Embryonic facial prominence (tissue), 1 donor: ENCODE results near the gene RAB36.

Source experiments
- DNase-seq: peaks from one replicate; pipeline ENCODE4 v3.0.0-alpha.2; 2016; ENCODE audit errors: extremely low spot score

RAB36 gene

DNA sequence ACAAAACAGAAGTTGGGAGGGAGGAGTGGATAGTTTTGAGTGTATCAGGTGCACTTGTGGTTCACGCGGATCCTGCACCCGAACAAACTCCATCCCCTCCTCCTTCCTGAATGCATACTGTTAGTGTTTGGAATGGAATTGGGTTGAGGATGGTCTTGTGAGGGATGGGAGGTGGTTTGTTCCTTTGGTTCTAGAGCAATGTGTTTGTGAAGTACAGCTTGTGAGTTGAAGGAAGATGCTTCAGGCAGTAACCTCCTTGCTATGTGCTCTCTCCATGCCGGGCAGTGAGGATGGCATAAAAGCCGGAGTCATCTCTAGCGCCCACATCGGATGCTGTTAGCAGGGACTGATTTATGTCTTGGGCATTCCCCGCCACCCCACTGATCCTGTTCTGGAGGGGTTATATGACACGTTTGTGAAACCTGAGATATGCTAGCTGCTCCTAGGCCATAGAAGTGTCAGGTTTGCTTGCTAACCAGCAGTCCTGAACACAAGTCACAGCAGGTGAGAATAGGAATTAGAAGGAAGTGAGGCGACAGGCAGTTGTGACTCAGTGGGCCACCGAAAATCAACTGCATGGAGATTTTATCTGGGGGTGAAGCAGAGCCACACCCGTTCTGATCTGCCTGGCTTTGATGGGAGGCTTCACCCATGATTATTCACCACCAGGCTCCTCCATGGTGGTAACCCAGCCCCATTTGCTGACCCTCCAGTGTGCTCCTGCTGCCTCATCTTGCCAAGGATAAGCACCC lies 37.2 kb downstream of the RAB36 start:
- no peak for DNase-seq

DNA sequence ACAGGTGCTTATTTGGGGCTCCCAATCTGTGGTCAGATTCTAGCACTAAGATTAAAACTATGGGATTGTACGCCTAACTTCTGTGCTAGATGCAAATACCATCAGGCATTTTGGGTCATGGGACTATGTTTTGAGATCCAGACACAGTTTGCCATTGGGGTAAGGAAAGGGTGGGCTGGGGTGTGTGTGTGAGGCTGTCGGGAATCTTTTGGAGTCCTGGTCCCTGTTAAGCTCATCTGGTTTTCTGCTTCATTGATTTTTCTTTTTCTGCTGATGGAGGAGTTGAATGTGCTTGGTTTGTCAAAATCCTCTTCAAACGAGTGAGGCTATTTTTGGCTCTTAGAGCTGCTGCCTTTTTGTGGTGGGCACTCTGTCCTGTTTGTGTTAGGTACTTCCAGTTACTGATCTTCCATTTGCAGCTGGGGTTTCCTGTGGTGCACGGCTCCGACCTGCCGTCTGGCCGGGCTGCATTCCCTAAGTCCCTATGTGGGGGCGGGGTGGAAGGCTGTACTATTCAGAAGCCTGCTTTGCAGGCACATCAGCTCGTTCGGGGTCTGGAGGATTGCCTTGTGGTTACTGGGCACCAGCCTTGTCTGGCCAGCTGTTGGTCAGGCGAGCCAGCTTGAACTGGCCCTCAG lies 37.9 kb downstream of the RAB36 start:
- no peak for DNase-seq

DNA sequence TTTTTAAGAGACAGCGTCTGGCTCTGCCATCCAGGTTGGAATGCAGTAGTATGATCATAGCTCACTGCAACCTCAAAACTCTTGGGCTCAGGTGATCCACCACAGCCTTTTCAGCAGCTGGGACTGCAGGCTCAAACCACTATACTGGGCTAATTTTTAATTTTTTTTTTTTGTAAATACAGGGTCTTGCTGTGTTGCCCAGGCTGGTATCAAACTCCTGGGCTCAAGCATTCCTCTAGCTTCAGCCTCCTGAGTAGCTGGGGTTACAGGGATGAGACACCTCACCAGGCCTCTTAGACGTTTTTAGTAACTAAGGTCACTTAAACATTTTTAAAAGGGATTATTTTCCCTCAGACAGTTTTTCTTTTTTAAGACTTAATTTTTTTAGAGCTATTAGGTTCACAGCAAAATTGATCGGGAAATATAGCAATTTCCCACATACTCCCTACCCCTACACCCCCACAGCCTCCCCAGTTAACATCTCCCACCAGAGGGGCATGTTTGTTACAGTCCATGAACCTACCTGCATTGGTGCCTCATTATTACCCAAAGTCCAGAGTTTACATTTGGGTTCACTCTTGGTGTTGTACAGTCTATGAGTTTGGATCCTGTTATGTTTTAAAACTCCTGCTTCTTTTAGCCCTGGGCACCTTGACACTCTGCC lies 39.0 kb downstream of the RAB36 start:
- DNase-seq, result no peak

DNA sequence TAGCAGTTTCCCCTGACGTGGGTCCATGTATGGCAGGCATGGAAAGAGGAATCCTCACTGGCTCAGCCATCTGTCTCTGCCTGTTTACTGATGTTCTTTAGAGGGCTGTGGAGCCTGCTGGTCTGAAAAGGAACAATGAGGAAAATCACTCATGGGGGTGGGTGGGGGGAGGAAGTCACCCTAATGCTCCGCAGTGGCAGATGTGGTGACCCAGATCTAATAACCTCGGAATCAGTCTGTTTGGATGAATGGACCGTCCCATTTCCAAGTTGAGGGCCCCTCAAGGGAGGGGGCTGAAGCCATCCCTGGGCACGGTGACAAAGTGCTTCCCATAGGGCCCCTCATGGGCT lies 39.5 kb downstream of the RAB36 start:
- no peak for DNase-seq

DNA sequence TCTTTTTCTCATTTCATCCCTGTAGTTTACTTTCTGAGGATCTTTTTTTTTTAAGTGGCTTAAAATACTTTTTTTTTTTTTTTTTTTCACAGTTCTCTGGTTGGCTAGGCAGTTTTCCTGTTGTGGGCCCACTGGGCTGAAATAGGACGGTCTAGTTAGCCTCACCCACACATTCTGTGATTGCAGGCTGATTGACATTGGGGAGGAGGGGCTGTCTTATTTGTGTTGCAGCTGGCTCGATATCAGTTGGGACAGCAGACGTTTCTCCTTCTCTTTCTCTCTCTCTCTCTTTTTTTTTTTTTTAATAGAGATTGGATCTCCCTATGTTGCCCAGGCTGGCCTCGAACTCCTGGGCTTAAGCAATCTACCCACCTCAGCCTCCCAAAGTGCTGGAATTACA lies 41.9 kb downstream of the RAB36 start:
- no peak for DNase-seq

DNA sequence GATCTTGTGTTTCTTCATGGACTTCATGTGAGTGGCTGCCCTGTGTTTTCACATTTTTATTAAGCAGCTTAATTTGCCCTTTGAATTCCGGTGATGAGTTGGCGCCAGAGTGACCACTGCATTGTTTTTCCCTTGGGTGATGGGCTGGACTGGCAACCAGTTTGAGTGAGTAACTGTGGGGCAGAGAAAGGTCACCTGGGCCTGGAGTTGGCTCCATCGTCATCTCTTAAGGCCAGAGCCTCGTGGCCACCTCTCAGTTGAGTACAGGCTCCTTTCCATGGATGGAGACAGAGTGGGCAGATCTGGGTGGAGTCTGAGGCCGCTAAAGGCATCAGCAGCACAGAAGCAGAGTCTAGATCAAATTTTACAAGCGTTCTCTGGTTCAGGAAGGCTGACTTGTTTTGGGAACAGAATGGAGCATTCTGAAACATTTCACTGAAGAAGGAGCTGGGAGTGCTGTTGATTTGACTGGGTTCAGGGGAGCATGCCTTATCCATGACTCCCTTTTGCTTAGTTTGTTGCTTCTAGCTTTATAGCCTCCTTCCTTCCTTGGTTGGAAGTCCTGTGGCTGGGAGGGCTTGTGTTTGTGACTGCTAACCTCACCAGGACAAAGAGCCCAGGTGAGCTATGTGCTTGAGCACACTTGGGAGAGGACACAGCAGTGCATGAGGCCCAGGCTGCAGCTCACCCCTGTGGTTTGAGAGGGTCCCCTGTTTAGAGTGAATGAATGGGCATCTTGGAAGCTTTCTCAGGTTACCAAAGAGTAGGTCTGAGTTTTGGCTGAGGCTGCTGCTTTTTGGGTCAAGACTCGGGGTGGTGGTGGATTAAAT lies 42.8 kb downstream of the RAB36 start:
- DNase-seq, result no peak

DNA sequence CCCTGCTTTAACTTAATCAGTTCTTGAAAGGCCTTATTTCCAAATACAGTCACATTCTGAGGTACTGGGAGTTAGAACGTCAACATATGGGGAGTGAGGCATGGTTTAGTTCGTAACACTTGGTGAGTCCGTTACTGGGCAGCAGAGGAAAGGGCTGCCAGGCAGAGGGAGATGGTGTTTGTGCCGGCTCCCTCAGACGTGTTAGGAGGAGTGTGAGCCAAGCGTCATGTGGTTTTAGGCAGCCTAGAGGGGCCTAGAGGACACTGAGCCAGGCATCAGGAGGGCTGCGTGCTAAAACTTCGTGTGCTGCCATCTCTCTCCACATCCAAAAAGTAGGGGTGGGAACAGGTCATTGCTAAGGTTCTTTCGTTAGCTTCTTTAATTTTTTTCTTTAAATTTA lies 45.2 kb downstream of the RAB36 start:
- no peak for DNase-seq

DNA sequence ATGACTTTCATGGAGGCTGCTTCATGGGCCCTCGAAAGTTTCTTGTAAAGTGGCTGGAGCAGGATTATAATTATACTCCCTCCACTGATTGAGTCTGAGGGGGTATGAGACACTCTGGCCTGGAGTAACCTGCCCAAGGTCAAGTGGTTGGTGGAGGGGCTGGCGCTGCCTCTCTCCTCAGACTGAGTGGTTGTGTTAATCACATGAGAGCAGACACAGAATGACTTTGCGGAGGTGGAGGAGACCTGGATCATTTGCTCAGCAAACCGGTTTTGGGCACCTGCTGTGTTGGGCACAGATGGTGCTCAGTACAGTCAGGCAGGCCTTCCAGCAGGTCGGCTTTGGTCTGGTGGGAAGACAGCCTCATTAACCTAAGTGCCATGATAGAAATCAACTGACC lies 46.9 kb downstream of the RAB36 start:
- no peak for DNase-seq

DNA sequence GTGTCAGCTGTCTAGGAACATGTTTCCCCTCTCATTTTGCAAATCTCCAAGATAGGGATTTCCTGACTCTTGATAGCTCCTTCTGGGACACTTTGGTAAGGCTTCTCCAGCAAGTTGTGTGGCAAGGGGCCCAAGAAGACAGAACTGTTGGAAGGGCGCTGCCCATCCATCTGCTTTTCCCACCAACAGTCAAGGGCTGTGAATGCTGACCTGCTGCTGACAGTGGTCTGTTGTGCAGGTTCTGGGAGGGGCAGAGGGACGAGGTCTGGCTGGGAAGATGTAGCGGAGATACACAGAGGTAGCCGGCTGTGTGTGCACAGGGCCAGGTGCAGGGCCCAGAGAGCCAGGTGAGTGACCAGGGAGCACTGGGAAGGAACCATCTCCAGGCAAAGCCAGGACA lies 47.3 kb downstream of the RAB36 start:
- DNase-seq, result no peak

DNA sequence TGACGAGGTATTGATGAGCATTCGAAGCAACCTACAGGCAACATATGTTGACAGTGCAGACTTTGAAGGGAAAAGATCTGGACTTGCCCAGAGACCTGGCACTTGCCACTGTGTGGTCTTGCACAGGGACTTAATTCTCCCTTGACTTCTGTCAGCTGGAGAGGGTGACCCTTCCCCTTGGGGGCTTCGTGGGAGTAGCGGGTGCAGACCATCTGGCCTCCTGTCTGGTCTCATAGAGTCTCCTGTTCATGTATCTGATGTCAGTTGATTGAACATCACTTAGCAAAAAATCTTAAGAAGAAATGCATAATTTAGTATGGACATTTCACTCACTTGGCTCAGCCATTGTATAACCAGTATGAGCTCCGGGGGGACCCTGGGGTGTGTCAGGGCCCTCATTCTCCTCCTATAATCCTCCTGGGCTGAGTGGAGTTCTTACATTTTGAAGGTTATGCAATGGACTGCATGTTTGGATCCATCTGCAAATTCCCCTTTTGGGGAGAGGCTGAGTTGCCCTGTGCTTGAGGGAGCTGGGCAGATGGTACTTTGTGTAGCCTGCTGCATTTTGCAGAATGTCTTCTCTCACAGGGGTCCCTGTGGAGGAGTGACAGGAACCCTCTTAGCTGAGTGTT lies 48.0 kb downstream of the RAB36 start:
- no peak for DNase-seq

DNA sequence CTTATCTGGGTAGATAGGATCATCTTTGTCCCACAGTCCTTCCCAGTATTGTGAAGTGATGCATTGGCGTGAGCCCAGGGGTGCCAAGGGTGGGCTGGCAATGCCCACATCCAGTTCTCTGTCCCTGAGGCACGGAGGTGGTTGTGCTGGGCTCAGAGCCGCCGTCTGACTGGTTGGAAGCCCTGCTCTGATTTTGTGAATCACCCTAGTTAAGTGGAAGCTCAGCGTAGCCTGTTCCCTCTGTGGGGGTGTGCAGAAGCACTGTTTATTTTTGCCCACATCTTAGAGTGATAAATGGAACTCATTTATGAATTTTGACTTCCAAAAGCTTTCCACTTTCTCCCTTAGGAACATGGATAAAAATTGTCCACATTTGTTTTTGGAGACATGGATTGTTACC lies 48.6 kb downstream of the RAB36 start:
- no peak for DNase-seq

DNA sequence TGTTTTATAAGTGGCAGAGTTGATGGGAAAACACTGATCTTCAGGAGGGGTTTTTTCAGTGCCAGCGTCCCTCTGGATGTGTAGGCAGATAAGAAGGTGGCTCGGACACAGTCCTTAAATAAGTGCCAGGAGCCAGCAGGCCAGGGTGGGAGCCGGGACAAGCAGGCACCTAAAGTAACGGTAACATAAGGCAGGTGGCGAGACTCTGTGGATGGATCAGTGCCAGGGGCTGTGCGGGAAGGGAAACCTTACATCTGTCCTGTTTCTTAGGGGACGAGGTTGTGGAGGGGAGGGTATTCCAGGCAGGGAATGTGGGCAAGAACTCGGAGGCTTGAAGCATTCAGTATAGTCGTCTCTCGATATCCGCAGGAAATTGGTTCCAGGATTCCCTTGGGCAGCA lies 50.9 kb downstream of the RAB36 start:
- no peak for DNase-seq

DNA sequence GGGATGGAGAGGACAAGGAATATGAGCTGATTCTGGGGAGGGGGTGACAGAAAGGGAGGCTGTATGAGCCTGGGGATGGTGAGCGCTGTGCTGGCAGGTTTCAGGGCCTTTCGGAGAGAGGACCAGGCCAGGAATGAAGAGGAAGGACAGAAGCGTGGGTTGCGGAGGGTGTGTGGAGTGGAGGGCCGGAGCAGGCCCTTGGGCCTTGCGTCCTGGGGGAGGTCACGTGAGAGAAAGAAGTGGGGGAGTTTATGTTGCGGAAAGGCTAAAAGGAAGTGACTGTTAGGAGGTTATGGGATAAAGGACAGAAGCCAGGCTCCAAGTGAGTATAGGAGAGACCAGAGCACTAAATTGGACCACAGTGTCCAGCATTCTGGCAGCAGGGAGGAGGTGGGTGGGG lies 52.6 kb downstream of the RAB36 start:
- no peak for DNase-seq

DNA sequence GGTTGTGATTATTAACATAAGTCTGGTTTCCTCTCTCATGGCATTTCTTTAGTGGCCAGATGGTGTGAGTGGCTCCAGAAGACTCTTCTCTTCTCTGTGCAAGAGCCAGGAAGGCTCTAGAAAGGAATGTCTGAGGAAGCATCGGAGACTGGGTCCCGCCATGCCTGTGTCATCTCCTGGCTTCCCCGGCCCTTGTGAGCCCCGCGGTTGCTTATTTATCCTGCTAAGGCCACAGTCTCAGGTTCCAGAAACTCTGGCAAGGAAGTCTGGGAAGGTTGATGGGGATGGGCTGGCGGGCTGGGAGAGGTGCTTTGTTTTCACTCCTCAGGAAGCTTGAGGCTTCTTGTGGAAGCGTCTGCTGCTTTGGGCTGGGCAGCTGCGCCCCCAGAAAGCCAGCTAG lies 53.9 kb downstream of the RAB36 start:
- DNase-seq, result no peak

DNA sequence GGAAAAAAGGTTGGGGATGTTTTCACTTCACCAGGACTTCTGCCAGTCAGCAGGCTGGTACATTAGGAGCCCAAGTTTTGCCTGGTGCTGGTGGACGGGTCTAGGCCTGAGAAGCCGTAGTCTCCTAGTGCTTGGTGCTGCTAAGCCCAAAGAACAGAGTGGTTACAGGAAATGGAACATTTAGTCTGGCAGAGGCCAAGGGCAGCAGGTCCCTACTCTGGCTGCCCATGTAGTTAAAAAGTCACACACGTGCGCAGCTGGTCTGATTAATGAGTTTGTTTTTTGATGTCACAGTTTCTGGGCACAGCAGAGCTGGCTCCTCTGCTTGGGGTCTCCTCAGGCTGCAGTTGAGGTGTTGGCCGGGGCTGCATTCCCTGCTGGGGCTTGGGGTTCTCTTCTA lies 55.6 kb downstream of the RAB36 start:
- DNase-seq, result no peak

DNA sequence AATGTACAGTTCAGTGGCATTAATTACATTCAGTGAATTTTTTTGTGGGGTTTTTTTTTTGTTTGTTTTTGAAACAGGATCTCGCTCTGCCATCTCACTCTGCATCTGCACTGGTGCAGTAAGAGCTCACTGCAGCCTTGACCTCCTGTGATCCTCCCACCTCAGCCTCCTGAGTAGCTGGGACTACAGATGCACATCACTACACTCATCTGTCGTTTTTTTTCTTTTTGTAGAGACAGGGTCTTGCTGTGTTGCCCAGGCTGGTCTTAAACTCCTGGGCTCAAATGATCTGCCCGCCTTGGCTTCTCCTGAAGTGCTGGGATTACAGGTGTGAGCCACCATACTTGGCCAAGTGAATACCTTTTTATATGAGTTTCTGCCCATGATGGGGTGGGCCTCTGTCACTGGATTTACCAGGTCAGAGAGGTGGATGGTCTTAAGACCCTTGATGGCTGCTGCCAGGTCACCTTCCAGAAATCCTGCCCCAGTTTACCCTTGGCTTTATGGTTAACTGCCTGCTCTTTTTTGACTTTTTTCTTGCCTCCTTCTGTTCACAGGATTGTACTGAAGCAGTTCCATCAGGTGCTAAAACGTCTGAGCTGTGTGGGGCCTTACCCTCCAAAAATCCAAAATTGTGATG lies 57.7 kb downstream of the RAB36 start:
- no peak for DNase-seq

DNA sequence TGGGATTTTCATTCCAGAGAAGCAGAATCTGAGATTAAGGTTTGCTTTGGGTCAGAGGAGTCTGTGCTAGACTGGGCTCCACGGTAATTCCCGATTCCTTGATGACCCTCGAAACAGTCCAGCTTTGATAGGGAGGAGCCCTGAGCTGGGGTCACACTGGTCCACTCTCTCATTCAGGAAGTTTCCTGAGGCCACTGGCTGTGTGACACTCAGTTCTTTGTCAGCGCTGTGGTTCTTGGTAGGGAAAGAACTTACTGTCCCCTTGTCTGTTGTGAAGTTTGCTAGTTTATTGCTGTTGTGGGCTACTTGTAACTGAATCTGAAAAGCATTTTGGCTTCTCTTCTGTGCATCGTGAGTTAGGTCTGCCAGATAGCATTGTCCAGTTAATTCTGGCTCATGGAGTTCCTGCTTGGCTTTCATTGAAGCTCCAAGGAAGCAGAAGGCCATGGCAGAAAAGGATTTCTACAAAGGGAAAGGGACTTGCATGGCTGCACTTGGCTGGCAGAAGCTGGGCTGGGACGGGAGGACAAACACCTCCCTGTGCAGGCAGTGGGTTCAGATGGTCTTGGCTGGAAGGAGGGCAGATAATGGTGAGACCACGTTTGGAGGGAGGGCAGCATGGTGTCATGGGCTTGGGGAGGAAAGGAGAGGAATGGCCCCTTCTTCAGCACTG lies 58.3 kb downstream of the RAB36 start:
- DNase-seq, result no peak

DNA sequence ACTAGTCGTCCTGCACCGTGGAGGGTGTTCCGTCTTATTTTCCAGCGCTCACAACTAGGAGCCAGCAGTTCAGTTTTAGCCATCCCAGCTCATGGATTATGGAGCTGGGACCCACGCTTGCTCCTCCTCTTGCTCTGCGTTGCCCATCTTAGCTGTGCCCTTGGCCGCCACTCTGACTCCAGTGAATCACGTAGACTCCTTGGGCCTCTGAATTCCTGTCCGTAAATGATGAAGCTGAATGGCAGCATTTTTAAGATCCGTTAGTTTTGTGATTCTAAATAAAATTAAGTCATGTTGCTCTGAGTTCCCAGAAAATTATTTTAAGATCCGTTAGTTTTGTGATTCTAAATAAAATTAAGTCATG lies 58.8 kb downstream of the RAB36 start:
- no peak for DNase-seq

DNA sequence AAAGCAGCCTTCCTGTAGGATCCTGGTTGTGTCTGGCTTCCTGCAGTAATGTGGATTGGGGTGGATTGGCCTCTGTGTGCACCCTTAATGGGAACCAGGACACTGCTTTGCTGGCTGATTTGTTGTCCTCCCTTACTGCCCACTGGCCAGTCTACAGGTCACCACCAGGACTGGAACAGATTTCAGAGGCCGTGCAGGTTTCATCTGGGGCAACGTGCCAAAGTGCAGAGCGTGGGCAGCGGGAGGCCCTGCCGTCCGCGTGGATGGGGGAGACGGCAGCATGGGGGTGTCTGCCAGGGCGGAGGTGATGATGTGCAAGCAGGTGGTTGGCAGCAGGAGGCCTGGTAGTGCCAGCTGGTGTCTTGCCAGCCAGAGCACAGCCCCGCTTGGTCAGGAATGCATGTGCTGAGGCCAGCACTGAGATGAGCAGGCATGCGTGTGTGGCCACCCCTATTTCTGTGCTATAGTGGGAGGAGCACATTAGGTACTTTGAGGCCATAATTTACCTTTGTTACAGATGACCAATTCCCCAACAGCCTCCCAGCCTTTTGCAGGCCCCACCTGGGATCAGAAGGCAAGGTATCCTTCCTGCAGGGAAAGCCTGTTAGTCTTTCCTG lies 59.4 kb downstream of the RAB36 start:
- no peak for DNase-seq

DNA sequence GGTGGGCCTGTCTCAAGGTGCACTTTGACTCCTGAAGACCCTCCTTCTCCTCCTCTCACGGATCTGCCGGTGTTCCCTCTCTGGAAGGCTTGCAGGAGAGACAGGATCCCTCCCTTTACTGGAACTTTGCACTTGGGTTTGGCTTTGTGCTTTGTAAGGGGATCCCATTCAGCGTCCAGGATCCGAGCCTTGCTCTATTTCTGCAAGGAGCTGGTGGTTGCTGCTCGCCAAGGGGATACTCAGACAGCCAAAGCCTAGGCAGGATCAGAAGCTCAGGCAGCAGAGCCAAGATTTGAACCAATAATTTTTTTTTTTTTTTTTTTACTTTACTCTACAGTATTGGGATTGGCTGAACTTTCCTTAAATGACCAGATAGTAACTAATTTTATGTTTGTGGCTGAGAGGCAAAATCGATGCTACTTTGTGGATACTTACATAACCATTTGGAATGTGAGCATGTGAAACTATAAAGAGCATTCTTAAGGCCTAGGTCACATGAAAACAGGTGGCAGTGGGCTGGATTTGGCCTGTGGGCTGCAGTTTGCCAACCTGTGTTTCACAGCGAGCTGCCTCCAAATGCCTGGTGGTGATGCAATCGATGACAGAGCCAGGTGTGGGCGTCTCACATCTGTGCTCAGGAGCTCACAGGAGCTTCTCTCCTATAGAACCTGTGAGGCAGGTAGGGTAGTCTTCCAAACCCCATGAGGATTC lies 60.2 kb downstream of the RAB36 start:
- no peak for DNase-seq
